ENCODE results near the gene NIPAL3.

The NIPAL3 gene

GRCh38 chr1:24415334-24415909, at the start of gene NIPAL3:
Gene NIPAL3, plus strand, starts transcription at chr1:24415802. Its CDS starts 3,746 bp downstream, at chr1:24419548.
- peak; percentile 99 for DNase-seq

DNA sequence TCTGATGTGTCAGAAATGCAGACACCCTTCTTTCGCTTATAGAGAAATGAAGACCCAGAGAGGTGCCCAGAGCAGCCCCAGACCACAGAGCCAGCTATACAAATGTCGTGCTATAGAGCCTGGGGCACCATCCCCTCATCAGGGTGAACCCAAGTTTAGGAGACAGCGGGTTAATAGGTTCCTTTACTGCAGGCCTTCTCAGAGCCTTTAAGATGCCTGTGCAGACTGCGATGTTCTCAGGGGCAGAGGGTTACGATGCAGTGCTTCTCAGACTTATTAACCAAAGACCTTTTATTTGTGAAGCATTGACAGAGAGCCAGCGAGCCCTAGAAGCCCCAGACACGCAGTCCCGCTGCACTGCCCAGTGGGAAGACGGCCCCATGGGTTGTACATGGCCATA, 48.9 kb upstream of the NIPAL3 start:
- DNase-seq = no peak

DNA sequence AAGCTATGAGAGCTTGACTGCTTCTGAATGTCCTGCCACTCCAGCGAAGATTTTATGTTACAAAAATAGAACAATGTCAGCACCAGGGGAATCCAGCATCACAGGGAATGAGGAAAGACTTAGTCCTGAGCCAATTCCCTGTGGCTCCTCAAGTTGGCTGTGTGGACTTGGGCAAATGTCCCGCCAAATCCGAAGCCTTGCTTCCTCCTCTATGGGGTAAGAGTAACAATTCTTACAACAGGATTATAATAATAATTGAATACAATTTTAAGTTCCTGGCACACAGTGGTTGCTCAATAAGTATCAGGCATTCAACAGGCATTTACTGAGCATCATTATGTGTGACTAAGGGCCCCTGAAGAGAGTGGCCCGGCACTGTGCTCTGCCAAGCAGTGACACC, 46.4 kb upstream of the NIPAL3 start:
- no peak for DNase-seq

DNA sequence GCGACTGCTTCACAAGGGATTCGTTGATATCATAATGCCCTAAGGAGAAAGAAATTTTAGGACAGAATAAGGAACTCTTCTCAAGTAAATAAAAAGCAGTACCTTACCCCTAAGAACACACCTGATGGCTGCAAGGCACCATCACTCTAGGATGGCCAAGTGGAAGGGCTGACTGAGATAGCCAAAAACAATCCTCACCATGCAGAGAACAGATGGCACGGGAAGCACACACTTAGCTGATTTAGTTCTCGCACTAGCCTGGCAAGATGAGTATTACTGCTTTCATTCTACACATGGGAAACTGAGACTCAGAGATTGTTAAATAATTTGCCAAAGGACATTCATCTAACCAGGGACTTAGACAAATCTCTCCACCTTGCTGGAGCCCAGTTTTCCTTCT, 45.8 kb upstream of the NIPAL3 start:
- DNase-seq = no peak

DNA sequence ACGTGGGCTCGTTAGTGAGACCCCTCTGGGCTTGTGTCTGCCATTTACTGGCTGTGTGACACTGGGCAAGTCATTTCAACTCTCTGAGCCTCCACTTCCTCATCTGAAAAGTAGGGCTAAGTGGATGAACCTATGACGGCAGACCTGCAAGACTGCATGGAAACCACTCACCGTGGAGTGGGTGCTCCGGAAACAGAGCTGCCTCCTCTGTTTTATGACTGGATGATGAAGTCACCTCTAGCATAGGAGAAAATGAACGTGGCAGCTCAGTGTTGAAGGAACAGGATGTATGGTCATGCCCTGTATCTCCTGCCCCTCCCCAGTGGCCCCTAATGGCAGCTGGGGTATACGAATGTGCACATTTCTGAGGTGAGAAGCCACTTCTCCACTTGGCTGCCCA, 42.6 kb upstream of the NIPAL3 start:
- no peak for DNase-seq

GRCh38 chr1:24373710-24374109, 41.9 kb upstream of the NIPAL3 start:
- no peak for DNase-seq

DNA sequence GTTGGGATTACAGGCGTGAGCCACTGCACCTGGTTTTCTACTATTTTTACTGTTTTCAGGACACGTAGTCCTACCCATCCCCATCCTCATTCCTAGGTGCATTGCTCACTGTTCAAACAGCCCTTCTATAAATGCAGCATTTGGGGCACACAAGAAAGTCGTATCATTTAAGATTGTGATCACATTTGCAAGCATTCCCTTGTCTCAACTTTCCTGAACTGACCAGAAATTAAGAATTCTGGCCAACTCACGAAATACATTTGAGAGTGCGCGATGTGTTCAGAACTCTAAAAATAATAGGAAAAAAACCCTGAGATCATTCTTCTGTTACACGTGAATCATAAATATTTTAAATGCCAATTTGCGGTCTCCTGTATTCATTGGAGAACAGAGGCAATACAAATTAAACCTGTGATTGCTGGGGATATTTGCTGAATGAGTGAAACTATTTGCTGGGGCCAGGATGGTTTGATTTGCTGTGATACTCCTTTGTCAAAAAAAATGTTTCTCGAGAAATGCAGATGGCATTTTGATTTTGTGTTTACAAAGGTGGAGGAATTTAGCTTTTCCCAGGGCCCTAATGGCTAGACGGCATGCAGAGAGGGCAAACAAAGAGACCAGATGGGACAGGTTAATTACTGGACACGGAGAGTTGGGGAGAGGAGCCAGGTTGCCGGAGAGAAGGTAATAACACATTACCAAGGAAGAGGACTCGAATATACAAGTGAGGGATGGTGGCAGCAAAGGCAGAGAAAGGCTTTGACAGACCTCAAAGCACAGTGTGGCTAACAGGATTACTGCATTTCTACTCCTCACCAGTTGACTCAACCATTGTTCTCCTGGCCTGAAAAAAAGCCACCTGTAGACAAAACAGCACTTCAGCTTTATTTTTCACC, 40.5 kb upstream of the NIPAL3 start:
- DNase-seq = no peak

- no peak for DNase-seq
Measured at GRCh38 chr1:24379733-24380315, 35.8 kb upstream of the NIPAL3 start.

DNA sequence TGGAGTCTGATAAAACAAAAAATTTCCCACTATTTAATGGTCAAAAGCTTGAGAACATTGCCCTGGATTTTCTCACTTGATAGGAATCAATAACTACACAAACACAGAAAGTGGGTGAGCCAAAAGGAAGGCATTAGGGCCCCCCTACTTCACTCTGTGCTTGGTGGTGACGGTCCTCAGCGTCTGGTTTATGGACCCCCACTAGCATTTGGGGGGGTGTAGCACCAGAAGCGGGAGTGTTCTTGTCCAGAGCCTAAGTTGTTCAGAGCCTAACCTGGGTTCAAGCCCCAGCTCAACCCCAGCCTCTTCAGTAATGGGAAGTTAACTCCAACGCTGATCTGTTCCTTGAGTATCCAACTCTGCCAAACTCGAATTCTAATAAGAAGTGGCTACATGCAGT, 35.1 kb upstream of the NIPAL3 start:
- DNase-seq = no peak

GRCh38 chr1:24381256-24381655, 34.3 kb upstream of the NIPAL3 start:
- DNase-seq = no peak

DNA sequence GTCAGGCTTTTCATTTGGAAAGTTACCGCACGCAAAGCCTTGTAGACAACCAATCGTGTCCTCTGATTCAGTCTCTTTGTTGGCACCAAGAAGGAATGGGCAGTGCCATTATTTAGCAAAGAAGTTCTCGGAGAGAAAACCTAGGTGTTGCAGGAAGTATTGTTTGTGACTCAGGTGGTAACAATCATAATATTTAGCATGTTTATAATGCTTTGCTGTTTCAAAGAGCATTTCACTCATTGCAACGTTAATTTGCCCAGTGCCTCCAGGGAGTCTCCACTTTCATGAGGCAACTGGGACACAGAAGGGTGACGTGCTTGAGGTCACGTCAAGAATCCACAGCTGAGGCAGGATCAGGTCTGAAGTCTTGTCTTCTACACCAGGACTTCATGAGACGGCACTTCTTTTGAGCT, 33.4 kb upstream of the NIPAL3 start:
- DNase-seq = no peak

- no peak for DNase-seq
Measured at GRCh38 chr1:24383381-24383940, 32.1 kb upstream of the NIPAL3 start.

- no peak for DNase-seq
Measured at GRCh38 chr1:24384251-24385090, 31.1 kb upstream of the NIPAL3 start.

DNA sequence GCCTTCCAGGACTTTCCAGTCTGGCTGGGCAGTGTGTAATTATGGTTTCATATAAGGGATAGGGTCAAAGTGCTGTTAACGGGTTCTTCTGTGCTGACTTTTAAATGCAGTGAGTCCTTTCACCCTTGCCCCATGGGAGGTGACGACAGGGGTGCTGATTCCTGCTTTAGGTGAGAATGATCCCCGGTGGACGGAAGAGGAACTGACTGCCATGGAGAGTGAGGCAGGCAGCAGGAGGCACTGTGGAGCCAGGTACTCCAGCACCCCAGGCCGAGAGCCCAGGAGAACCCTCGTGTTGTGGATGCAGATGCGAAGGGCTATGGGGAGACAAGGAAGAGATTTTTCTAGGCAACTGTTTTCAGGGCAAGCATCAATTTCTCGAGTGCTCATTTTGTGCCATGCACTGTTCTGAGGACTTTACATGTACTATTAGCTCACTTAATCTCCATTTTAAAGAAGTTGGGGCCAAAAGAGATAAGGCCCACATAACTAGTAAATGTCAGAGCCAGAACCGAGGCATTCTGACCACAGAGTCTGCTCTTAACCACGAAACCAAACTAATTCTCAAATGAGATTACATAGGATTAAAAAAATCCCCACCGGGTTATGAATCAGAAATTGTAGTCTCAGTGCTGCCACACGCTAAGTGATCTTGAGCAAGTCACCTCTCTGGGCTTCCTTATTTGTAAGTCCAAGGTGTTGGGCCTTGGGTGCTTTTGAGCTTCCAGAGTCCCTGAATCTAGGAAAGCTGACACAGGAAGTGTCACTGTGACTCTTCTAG, 30.3 kb upstream of the NIPAL3 start:
- DNase-seq = no peak

- peak; percentile 88 for DNase-seq
Measured at GRCh38 chr1:24386241-24386640, 29.4 kb upstream of the NIPAL3 start.

GRCh38 chr1:24386931-24387330, 28.7 kb upstream of the NIPAL3 start:
- no peak for DNase-seq

DNA sequence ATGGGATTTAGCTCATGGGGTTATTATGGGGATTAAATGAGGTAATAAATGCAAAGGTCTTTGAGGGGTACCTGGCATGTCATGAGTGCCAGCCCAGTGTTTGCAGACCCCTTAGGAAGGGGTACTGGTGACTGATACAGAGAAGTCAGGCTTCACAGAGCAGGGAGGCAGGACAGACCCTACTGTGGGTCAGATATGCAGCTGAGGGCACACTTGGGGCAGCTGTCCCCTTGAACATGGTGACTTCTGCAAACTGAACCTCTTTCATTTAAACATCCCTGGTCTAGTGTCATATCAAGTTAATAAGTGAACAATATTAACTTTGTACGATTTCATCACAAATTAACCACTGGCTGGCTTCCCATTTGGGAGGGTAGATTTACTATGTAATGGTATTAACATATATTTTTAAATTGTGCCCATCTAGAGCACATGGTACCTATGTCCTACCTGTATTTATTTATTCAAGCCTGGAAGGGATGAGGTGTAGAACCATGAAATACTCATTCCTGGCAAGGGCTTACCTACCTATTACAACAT, 27.9 kb upstream of the NIPAL3 start:
- DNase-seq = no peak

DNA sequence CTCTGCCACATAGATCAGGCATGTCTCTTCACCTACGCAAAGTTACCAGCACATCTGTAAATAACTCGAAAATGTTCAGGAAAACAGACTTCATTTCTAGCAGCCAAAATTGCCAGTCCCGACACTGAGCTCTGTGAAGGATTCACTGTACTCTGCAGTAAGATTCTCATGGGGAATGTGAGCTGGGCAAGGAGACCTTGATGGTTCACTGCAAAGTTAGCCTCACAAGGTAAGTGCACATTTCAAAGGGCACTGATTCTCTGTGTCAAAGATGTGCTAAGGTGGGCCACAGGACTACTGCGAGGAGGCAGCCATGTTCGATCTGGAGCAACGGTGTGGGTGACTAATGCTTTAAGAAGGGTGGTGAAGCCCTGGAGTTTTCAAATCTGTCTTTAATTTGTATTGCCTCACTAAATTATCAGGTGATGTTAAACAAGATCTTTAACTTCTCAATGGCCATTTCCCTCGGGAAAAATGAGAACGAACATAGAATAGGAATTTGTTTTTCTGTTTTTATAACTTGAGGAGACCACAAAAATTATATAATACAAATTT, 27.2 kb upstream of the NIPAL3 start:
- DNase-seq = no peak

GRCh38 chr1:24389231-24389678, 26.3 kb upstream of the NIPAL3 start:
- no peak for DNase-seq

DNA sequence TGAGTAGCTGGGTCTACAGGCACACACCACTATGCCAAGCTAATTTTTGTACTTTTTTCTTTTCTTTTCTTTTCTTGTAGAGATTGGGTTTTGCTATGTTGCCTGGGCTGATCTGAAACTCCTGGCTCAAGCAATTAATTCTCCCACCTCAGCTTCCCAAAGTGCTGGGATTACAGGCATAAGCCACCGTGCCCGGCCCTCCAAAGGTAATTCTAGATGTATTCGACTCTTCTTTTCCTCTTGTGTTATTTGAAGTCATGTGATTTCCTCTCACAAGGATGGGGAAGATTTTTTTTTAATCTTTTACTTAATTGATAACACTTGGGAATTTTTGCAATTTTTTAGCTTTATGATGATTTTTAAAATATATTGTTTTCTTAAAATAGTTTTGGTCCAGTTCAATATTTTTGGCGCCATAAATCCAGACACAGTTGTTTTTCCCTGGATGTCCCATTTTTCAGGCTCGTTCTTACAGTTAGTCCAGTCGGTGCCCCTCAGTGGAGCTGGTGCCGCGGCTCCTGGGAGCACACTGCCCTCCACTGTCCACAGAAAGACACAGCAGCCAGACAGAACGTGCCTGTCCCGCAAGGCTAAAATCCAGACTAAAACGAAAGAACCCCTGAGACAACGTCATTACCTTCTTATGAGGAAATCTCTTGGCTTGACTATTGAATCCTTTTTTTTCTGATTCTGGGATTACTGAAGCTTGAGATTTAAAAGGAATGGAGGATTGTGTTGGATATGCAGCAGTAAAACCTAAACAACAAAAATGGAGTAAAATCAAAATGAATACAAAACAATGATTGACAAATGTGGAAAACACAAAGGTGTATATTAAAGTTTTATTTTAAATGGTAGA, 24.4 kb upstream of the NIPAL3 start:
- DNase-seq = peak; percentile 33
